K562 (cell line): ENCODE results near the gene LIN28B. TPM values are rescaled to one million over a fixed set of nuclear protein-coding genes. Genes with fewer than 3 reads are reported as not detected.

Experiments used
- C11orf30 ChIP-seq: fragments of 450-650 bp; IDR thresholded peaks from 2 replicates; pipeline ENCODE4 v1.6.1; 2016; ENCODE audit warnings: low read depth, mild to moderate bottlenecking
- EHMT2 ChIP-seq: fragments of 450-650 bp; IDR thresholded peaks from 2 replicates; pipeline ENCODE4 v1.6.1; 2018; ENCODE audit warnings: antibody characterized with exemption
- FOXK2 ChIP-seq, 2 experiments: fragments of 450-650 bp; IDR thresholded peaks in 1 of 2; conservative IDR thresholded peaks in 1 of 2; 2 replicates each; pipeline ENCODE4 v1.6.1; 2016; ENCODE audit warnings: low read depth in 2 of 2, mild to moderate bottlenecking in 1 of 2
- HDAC3 ChIP-seq: fragments of 450-650 bp; IDR thresholded peaks from 2 replicates; pipeline ENCODE4 v1.6.1; 2018; ENCODE audit warnings: borderline replicate concordance, mild to moderate bottlenecking, moderate library complexity; ENCODE audit not compliant: partially characterized antibody
- PCBP1 ChIP-seq: fragments of 200-400 bp; formaldehyde crosslinking; IDR thresholded peaks from 2 replicates; pipeline ENCODE4 v1.6.1; 2018; ENCODE audit warnings: mild to moderate bottlenecking, low read depth, low read length; ENCODE audit not compliant: poor library complexity, severe bottlenecking
- RBBP5 ChIP-seq: fragments of 200-600 bp; sonication (generic); IDR thresholded peaks from 2 replicates; pipeline ENCODE4 v1.6.1; 2012; ENCODE audit warnings: borderline replicate concordance, mild to moderate bottlenecking, low read length, control low read depth, inconsistent platforms; ENCODE audit not compliant: insufficient read depth, poor library complexity, severe bottlenecking
- ZNF253 ChIP-seq: fragments of 250-450 bp; sonication (Bioruptor Pico); conservative IDR thresholded peaks from 2 replicates; pipeline ENCODE4 v1.6.1; 2021; ENCODE audit warnings: mild to moderate bottlenecking
- polyA plus RNA-seq, 8 experiments: library from polyadenylated mRNA; depleted of rRNA in 4 of 8; stranded (reverse) in 5 of 8; unstranded in 3 of 8; fragments of >200 nt; fragmentation: Nextera tagmentation in 2 of 8; fragmentation: Illumina TruSeq in 1 of 8; extraction: Ambion mirVana in 2 of 8; extraction: Trizol in 1 of 8; gene quantifications; 2 replicates each; pipeline versions ENCODE4 v1.2.1 to v1.2.3, GENCODE V29; 2011 to 2014; ENCODE audit warnings: inconsistent platforms in 1 of 8, missing spikeins in 1 of 8
- total RNA-seq, 7 experiments: library from RNA; depleted of rRNA in 6 of 7; stranded (reverse); fragments of >200 nt in 6 of 7; fragmentation: Illumina TruSeq in 2 of 7; extraction: Trizol in 2 of 7; gene quantifications; 2 replicates each; pipeline versions ENCODE4 v1.2.1 to v1.2.3, GENCODE V29; 2011 to 2021; ENCODE audit warnings: low replicate concordance in 1 of 7
- TF ChIP-seq, protein P1 (sequence below): sonication (generic); formaldehyde crosslinking; IDR thresholded peaks from 2 replicates; pipeline ENCODE4 v1.8.1; 2023; ENCODE audit warnings: mild to moderate bottlenecking, missing genetic modification reagents
- TF ChIP-seq, protein P2 (sequence below): fragments of 250-450 bp; sonication (Bioruptor Pico); IDR thresholded peaks from 2 replicates; pipeline ENCODE4 v1.4.0; 2020; ENCODE audit warnings: mild to moderate bottlenecking, moderate library complexity, borderline replicate concordance

Gene LIN28B
- total and polyA plus RNA-seq, 9 of the 15 experiments (the other 6 are each of a cell fraction or from before 2014, with no cell fraction given): 20.9 to 77.3 (median 42.1) TPM

- TF ChIP-seq HDAC3: no peak
- TF ChIP-seq, protein P1, sequence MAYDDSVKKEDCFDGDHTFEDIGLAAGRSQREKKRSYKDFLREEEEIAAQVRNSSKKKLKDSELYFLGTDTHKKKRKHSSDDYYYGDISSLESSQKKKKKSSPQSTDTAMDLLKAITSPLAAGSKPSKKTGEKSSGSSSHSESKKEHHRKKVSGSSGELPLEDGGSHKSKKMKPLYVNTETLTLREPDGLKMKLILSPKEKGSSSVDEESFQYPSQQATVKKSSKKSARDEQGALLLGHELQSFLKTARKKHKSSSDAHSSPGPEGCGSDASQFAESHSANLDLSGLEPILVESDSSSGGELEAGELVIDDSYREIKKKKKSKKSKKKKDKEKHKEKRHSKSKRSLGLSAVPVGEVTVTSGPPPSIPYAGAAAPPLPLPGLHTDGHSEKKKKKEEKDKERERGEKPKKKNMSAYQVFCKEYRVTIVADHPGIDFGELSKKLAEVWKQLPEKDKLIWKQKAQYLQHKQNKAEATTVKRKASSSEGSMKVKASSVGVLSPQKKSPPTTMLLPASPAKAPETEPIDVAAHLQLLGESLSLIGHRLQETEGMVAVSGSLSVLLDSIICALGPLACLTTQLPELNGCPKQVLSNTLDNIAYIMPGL (CRISPR knock-in tag): no peak
- TF ChIP-seq FOXK2 (conservative IDR thresholded peaks at IDR 0.05 in 1 of 2, IDR thresholded peaks at IDR 0.05 in 1 of 2; ENCODE audit: low read depth in 2 of 2): 0 out of 4 replicates have a peak, but pooled peaks of 1 of the 2 experiments have one; percentile 9
- no peak for TF ChIP-seq ZNF253 (CRISPR knock-in tag)
- TF ChIP-seq EHMT2: no peak
- TF ChIP-seq C11orf30: no peak
- TF ChIP-seq, protein P2, sequence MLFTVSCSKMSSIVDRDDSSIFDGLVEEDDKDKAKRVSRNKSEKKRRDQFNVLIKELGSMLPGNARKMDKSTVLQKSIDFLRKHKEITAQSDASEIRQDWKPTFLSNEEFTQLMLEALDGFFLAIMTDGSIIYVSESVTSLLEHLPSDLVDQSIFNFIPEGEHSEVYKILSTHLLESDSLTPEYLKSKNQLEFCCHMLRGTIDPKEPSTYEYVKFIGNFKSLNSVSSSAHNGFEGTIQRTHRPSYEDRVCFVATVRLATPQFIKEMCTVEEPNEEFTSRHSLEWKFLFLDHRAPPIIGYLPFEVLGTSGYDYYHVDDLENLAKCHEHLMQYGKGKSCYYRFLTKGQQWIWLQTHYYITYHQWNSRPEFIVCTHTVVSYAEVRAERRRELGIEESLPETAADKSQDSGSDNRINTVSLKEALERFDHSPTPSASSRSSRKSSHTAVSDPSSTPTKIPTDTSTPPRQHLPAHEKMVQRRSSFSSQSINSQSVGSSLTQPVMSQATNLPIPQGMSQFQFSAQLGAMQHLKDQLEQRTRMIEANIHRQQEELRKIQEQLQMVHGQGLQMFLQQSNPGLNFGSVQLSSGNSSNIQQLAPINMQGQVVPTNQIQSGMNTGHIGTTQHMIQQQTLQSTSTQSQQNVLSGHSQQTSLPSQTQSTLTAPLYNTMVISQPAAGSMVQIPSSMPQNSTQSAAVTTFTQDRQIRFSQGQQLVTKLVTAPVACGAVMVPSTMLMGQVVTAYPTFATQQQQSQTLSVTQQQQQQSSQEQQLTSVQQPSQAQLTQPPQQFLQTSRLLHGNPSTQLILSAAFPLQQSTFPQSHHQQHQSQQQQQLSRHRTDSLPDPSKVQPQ (CRISPR knock-in tag): no peak
- no peak for TF ChIP-seq RBBP5
- no peak for TF ChIP-seq PCBP1
Measured at GRCh38 chr6:104951677-104952076, 5.2 kb upstream of the LIN28B start (continued).
